Motor neuron (in vitro differentiated cells): ENCODE measurements around the gene GOLGA6A. TPM values are rescaled to one million over a fixed set of nuclear protein-coding genes. Genes with fewer than 3 reads are reported as not detected.
"Not testable (repeated sequence)": the region's sequence is repeated elsewhere in the genome, so short reads cannot be mapped to it uniquely, and the experiment has no call there.

ENCODE experiments used
- ATAC-seq, 8 experiments: fragments of 200-7000 bp; cut with Tn5 transposase; replicated peaks in 6 of 8; 2 replicates each; pipeline ENCODE4 v1.8.0; 2021; ENCODE audit warnings: mild to moderate bottlenecking in 8 of 8, moderate library complexity in 8 of 8
- H3K27ac ChIP-seq, 2 donors: fragments of 250-450 bp; sonication (Bioruptor Pico); 2 replicates each; pipeline ENCODE4 v1.9.0; 2021; ENCODE audit warnings: antibody characterized with exemption in 2 of 2, mild to moderate bottlenecking in 2 of 2, moderate library complexity in 1 of 2
- H3K4me1 ChIP-seq, 2 donors: fragments of 250-450 bp; sonication (Bioruptor Pico); replicated peaks in 1 of 2; 2 replicates each; pipeline ENCODE4 v1.6.1; 2021; ENCODE audit warnings: antibody characterized with exemption in 2 of 2, mild to moderate bottlenecking in 2 of 2, moderate library complexity in 1 of 2
- H3K4me3 ChIP-seq, 5 donors: fragments of 250-450 bp; sonication (Bioruptor Pico); 2 replicates each; pipeline ENCODE4 v1.9.0; 2021; ENCODE audit warnings: antibody characterized with exemption in 5 of 5, mild to moderate bottlenecking in 5 of 5, moderate library complexity in 4 of 5
- WGBS, 10 experiments: fragments of 450-650 bp; shearing (Covaris generic); methylation state at CpG; one replicate each; pipeline ENCODE4 v1.0.0; 2022; 5-methylcytosine and 5-hydroxymethylcytosine counted together
- in situ Hi-C, 9 experiments: fragments of 400-800 bp; cut with MboI; loops; one replicate each; pipeline ENCODE4 v1.15.0; 2021; ENCODE audit warnings: low sequenced_read_pairs in 9 of 9, low pct_unique_long_range_greater_than_20kb in 2 of 9; ENCODE audit not compliant: unreplicated experiment in 9 of 9
- total RNA-seq, 8 experiments: library from RNA; unstranded; fragments of 300-600 nt; gene quantifications; 2 replicates each; pipeline versions ENCODE4 v1.2.3 to v1.2.4, GENCODE V29; 2022

The GOLGA6A gene
- 1 to 10 TPM in 2 of 8 experiments, under 1 TPM in 6; 0.14 to 5.1 (median 0.42) TPM for total RNA-seq

GRCh38 chr15:74082450-74082849, at the start of gene GOLGA6A:
TSS of gene GOLGA6A (minus strand) at chr15:74082550. CDS start at chr15:74082509, 41 bp downstream.
- in situ Hi-C loops, ATAC-seq, H3K4me3 ChIP-seq, H3K27ac ChIP-seq, H3K4me1 ChIP-seq: not testable (repeated sequence)
- no CpG with 5 or more reads among the region's 7 CpGs for WGBS, 10 experiments

- in situ Hi-C loops = loop anchor here in 5 of 9 experiments (10.0 to 25.0 kb wide), 2 partner anchors 163 to 180 kb away; no protein-coding TSS in a partner anchor
- 0 to 100% (median 60%) methylated on average over 1 to 10 of the region's 20 CpGs; no CpG with 5 or more reads in 1 of the 10 experiments for WGBS, 10 experiments
These were observed 49.5 kb upstream of the GOLGA6A start for GRCh38 chr15:74131628-74132413.

GRCh38 chr15:74130849-74131627, 48.7 kb upstream of the GOLGA6A start:
- H3K27ac ChIP-seq = peak overlapping the region; percentile 61 to 97
- WGBS, 10 experiments = 0 to 51% (median 0%) methylated on average over 1 to 7 of the region's 28 CpGs; no CpG with 5 or more reads in 5 of the 10 experiments
- peaks cover 50 to 57% of the 10 kb centered on the region in 2 donors for H3K4me1 ChIP-seq
- no peak for ATAC-seq
- H3K4me3 ChIP-seq = peak overlapping the region; percentile 22 to 40 (median 36)
- in situ Hi-C loops = loop anchor here in 5 of 9 experiments (10.0 to 25.0 kb wide), 2 partner anchors 164 to 181 kb away; no protein-coding TSS in a partner anchor

More at GRCh38 chr15:74131628-74132413, 49.5 kb upstream of the GOLGA6A start:
- H3K4me1 ChIP-seq = peaks cover 49 to 56% of the 10 kb centered on the region in 2 donors
- H3K4me3 ChIP-seq = peak overlapping the region; percentile 22 to 40 (median 36)
- no peak overlapping the region for H3K27ac ChIP-seq
- no peak for ATAC-seq

GRCh38 chr15:74130155-74130848, 48.0 kb upstream of the GOLGA6A start, which contains the start of gene ISLR2:
TSS of gene ISLR2 (plus strand) at chr15:74130586. CDS start at chr15:74132755, 2,169 bp downstream.
- 0 to 7% (median 0%) methylated on average over 1 to 9 of the region's 53 CpGs; no CpG with 5 or more reads in 5 of the 10 experiments for WGBS, 10 experiments
- Histone ChIP-seq H3K27ac (peak within 1 kb of the TSS; percentile 87 to 97), H3K4me3 (peak within 1 kb of the TSS; percentile 22 to 40 (median 36)), H3K4me1 (peaks cover 43 to 51% of the 10 kb centered on the region in 2 donors)
- ATAC-seq = peak; percentile 37 to 65 (median 53)
- in situ Hi-C loops = loop anchor here in 5 of 9 experiments (10.0 to 25.0 kb wide), 2 partner anchors 164 to 182 kb away; no protein-coding TSS in a partner anchor

GRCh38 chr15:74129586-74130154, 47.3 kb upstream of the GOLGA6A start:
- 0 to 7% (median 3%) methylated on average over 3 to 14 of the region's 40 CpGs; no CpG with 5 or more reads in 6 of the 10 experiments for WGBS, 10 experiments
- in situ Hi-C loops = loop anchor here in 8 of 9 experiments (10.0 to 25.0 kb wide), 4 partner anchors 165 to 185 kb away; no protein-coding TSS in a partner anchor
- ATAC-seq = peak in 6 of 8 experiments; percentile 0 to 6 (median 4)
- peaks cover 36 to 45% of the 10 kb centered on the region in 2 donors for H3K4me1 ChIP-seq
- H3K27ac ChIP-seq = peak overlapping the region; percentile 87 to 97
- H3K4me3 ChIP-seq = peak overlapping the region; percentile 22 to 40 (median 36)

GRCh38 chr15:74128785-74129585, 46.6 kb upstream of the GOLGA6A start:
- in situ Hi-C loops = loop anchor here in 7 of 9 experiments (10.0 to 25.0 kb wide), 3 partner anchors 176 to 186 kb away; no protein-coding TSS in a partner anchor
- H3K4me3 ChIP-seq = peak overlapping the region; percentile 22 to 40 (median 36)
- H3K4me1 ChIP-seq = peaks cover 34 to 45% of the 10 kb centered on the region in 2 donors
- H3K27ac ChIP-seq = peak overlapping the region; percentile 87 to 97
- WGBS, 10 experiments = 0 to 34% (median 11%) methylated on average over 1 to 15 of the region's 43 CpGs; no CpG with 5 or more reads in 5 of the 10 experiments
- peak in 3 of 8 experiments; percentile 0 to 1 (median 1) for ATAC-seq

GRCh38 chr15:74127954-74128784, 45.8 kb upstream of the GOLGA6A start:
- peak overlapping the region; percentile 87 to 97 for H3K27ac ChIP-seq
- in situ Hi-C loops = loop anchor here in 7 of 9 experiments (10.0 to 25.0 kb wide), 3 partner anchors 177 to 187 kb away; no protein-coding TSS in a partner anchor

GRCh38 chr15:74127255-74127953, 45.1 kb upstream of the GOLGA6A start:
- in situ Hi-C loops = loop anchor here in 7 of 9 experiments (10.0 to 25.0 kb wide), 3 partner anchors 177 to 187 kb away; no protein-coding TSS in a partner anchor
- ATAC-seq = peak; percentile 80 to 93 (median 86)
- peak overlapping the region; percentile 22 to 40 (median 36) for H3K4me3 ChIP-seq
- peak overlapping the region; percentile 87 to 97 for H3K27ac ChIP-seq
- peaks cover 44 to 55% of the 10 kb centered on the region in 2 donors for H3K4me1 ChIP-seq
- whole genome bisulfite sequencing, 10 experiments = 5 to 90% (median 73%) methylated on average over 2 to 23 of the region's 44 CpGs; no CpG with 5 or more reads in 4 of the 10 experiments

More at GRCh38 chr15:74127954-74128784, 45.8 kb upstream of the GOLGA6A start:
- peak overlapping the region; percentile 22 to 40 (median 36) for H3K4me3 ChIP-seq
- ATAC-seq = peak; percentile 26 to 57 (median 45)
- H3K4me1 ChIP-seq = peaks cover 37 to 47% of the 10 kb centered on the region in 2 donors
- WGBS, 10 experiments = 0 to 100% (median 20%) methylated on average over 1 to 14 of the region's 53 CpGs; no CpG with 5 or more reads in 2 of the 10 experiments

GRCh38 chr15:74124759-74125158, 42.4 kb upstream of the GOLGA6A start:
- no peak for ATAC-seq
- 10 to 100% (median 69%) methylated on average over 1 to 4 of the region's 7 CpGs; no CpG with 5 or more reads in 2 of the 10 experiments for WGBS, 10 experiments
- Histone ChIP-seq H3K27ac (no peak overlapping the region), H3K4me1 (peaks cover 55 to 63% of the 10 kb centered on the region in 2 donors), H3K4me3 (no peak overlapping the region)
- in situ Hi-C loops = loop anchor here in 7 of 9 experiments (10.0 to 25.0 kb wide), 4 partner anchors 180 to 1487 kb away; no protein-coding TSS in a partner anchor
